Embryonic facial prominence (tissue), 1 donor: ENCODE data around the gene HPS5.
"Not testable (repeated sequence)": the region's sequence is repeated elsewhere in the genome, so short reads cannot be mapped to it uniquely, and the experiment has no call there.

Source experiments
- DNase-seq: peaks from one replicate; pipeline ENCODE4 v3.0.0-alpha.2; 2016; ENCODE audit errors: extremely low spot score

The HPS5 gene

GRCh38 chr11:18269252-18269651, 52.7 kb downstream of the HPS5 start:
- DNase-seq = not testable (repeated sequence)

- DNase-seq = not testable (repeated sequence)
These were observed 54.4 kb downstream of the HPS5 start for GRCh38 chr11:18267335-18268133.

DNA sequence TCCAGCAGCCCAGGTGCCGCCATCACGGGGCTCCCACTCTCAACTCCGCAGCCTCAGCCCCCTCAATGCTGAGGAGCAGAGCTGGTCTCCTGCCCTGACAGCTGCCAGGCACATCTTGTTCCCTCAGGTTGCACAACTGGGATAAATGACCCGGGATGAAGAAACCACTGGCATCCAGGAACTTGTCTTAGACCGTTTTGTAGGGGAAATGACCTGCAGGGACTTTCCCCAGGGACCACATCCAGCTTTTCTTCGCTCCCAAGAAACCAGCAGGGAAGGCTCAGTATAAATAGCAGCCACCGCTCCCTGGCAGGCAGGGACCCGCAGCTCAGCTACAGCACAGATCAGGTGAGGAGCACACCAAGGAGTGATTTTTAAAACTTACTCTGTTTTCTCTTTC, 56.0 kb downstream of the HPS5 start, which contains the start of gene SAA1:
SAA1 (plus strand) TSS at position 316 of the 400 bp plus-strand sequence. CDS start 624 bp downstream, outside the sequence.
- no peak for DNase-seq

DNA sequence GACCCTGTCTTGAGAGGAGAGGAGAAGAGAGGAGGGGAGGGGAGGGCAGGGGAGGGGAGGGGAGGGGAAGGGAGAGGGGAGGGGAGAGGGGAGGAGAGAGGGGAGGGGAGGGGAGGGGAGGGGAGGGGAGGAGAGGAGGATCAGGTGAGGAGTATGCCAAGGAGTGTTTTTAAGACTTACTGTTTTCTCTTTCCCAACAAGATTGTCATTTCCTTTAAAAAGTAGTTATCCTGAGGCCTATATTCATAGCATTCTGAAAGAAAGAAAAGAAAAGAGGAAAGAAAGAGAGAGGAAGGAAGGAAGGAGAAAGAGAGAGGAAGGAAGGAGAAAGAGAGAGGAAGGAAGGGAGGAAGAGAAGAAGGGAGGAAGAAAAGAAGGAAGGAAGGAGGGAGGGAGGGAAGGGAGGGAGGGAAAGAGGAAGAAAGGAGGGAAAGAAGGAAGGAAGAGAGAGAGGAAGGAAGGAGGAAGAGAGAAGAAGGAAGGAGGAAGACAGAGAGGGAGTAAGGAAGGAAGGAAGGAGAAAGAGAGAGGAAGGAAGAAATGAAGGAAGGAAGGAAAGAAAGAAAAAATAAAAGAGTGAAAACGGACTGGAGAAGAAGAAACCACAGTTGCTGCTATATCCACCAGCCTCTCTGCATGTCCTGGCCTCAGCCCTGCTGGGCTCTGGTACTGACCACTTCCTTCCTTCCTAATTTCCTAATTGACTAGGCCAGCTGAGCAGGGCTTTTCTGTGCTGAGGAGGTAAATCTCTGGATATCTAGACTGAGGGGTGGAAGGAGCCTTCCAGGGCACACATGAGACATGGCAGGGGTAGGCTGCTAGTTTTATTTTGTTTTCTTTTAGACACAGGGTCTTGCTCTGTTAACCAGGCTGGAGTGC, 57.0 kb downstream of the HPS5 start:
- DNase-seq = no peak

GRCh38 chr11:18264035-18264434, 57.9 kb downstream of the HPS5 start:
- no peak for DNase-seq

- not testable (repeated sequence) for DNase-seq
These were observed 59.1 kb downstream of the HPS5 start for GRCh38 chr11:18262681-18263350.

- DNase-seq = no peak
These were observed 60.2 kb downstream of the HPS5 start for GRCh38 chr11:18261721-18262120.

DNA sequence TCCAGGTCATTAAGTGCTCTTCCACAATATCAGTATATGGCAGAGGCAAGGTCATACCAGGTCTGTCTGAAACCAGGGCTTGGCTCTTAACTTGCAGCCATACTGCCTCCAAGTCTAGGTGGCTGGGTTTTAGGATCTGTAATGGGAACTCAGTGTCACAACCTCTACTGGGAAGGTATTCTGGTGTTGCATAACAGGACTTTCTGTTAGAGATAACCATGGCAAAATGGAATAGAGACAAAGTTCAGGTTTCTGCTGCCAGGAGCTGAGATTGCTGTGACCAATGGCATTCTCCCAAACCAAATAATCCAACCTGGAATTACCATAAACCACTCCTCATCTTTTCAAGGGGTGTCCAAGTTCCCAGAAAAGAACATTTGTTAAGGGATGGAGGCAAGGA, 62.7 kb downstream of the HPS5 start:
- no peak for DNase-seq

DNA sequence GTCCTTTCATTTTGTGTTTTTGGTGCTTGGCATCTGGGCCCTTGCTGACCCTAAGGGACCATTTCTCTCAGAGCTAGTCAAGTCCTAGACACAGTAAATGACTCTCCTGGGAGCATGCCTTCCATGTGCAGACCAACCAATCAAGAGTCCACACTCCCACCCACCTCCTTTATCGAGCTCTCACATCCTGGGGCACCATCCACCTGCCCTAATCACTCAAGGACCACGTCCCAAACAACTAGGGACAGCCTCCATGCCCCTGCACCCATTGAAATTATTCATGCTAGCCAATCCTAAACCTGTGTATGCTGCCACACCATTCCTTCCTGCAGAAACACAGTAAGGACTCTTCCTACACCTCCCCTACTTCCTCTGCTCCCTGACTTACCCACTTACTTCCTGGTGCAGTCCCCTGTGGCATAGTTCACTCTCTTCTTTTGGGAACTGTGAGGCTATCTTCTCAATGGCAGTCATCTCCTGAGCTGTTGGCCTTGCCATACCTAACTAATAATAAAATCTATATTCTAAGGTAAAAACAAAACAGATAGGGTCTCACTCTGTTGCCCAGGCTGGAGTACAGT, 67.1 kb downstream of the HPS5 start:
- no peak for DNase-seq

GRCh38 chr11:18253778-18254338, 68.1 kb downstream of the HPS5 start:
- DNase-seq = no peak

DNA sequence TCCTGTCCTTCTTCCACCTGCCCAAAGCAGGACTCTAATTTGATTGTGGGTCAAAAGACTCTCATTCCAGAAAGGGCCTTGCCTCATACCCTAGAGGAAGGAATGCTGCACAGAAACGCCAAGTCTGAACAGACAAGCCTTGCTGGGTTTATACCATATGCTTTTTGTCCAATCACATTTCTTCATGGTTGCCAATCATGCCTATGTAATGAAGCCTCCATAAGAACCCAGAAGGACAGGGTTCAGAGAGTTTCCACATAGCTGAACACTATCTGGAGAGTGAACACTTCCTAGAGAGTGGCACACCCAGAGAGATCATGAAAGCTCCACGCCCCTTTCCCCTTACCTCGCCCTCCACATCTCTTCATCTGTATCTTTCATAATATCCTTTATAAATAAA, 68.7 kb downstream of the HPS5 start:
- no peak for DNase-seq

GRCh38 chr11:18248561-18248960, 73.4 kb downstream of the HPS5 start, which contains the start of gene SAA2:
SAA2 (minus strand) TSS chr11:18248668; CDS start chr11:18248011, 657 bp downstream.
- no peak for DNase-seq

- DNase-seq = not testable (repeated sequence)
These were observed 74.8 kb downstream of the HPS5 start for GRCh38 chr11:18247191-18247581.

DNA sequence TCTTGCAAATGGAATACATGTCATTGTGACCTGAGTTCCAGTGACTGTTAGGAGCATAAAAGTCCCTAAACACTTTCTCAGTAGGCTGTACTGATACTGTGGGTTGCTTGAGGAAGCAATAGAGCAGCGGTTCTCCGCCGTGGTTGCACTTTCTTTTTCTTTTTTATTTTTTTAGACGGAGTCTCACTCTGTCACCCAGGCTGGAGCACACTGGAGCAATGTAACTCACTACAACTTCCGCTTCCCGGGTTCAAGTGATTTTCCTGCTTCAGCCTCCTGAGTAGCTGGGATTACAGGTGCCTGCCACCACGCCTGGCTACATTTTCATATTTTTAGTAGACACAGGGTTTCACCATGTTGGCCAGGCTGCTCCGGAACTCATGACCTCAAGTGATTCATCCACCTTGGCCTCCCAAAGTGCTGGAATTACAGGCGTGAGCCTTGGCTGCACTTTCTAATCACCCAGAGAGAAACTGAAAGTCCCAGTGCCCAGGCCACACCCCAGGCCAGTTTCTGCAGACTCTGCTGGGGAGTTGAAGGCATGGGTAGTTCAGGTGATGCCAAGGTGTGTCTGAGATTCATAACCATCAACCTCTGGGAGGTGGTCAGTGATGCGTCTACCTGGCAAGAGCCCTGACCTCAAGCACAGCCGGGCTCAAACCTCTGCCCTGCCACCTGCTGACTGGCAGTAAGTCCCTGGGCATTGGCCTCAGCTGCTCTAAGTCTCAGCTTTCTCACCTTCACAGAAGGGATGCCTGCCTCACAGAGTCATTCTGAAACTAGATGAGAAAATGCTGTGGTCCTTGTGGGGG, 75.4 kb downstream of the HPS5 start:
- DNase-seq = not testable (repeated sequence)

GRCh38 chr11:18245396-18245795, 76.5 kb downstream of the HPS5 start:
- no peak for DNase-seq

DNA sequence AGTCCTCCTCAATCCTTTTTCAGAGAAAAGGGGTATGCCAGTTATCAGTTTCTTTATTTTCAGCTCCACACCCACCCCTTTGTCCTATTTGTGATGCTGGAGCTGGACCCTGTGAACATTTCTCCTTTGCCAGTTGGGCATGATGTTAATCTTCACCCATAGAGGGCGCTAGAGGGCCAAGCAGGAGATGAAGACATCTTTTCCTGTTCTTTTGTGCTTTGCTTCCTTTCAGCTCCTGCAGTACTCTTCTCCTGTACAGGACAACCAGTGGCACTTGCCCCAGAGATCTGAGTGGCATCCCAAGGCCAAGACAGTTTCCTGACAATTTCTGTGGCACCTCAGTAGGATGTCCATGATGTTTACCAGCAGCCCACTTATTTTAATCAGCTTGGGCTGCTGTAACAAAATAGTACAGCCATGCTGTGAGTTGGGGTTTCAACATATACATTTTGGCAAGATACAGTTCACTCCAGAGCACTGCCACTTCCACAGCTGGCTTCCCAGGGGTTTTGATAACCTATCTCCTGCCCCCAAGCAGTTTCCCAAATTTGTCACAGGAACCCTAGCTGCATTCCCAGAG, 78.1 kb downstream of the HPS5 start:
- no peak for DNase-seq

- DNase-seq = no peak
These were observed 82.3 kb downstream of the HPS5 start for GRCh38 chr11:18239655-18240054.

DNA sequence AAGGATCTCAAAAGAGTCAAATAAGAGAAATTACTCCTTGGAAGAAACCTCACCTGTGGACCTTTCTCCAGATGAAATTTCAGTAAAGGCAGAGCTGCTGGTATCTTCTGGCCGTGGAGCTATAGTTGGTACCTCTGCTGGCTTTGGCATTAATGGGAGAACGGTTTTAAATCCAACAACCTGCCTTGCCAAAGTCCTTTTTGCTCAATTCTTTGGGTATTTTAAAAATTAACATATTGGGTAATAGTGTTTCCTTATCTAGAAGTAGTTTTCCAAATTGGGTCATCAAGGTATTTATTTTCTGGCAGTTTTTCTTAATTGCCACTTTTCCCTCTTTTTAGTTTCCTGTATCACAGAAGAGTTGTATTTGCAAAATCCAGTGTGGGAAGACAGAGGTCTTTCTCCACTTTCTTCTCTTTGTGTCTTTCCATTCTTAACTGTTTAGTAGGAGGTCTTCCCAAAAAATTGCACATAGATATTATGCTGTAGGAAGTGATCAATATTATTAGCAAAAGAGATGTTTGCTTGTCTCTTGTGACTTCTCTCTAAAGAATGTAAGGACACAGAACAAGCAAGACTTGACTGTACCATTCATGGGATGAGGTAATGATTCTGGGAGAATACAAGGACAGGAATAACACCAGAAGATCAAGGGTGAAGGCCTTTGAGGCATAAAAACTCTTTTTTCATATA, 85.1 kb downstream of the HPS5 start, which contains the start of gene SAA4:
SAA4 (minus strand) TSS at position 139 of the 693 bp plus-strand sequence. CDS start 876 bp downstream, outside the sequence.
- DNase-seq = no peak
